Activated CD4-positive, alpha-beta T cell treated with anti-CD3 and anti-CD28 coated beads, Interleukin-2, amount 50 U/mL, for 24 hours (primary cell): ENCODE measurements around the gene EEFSEC.

ENCODE experiments used
- DNase-seq, 2 donors: peaks; one replicate each; pipeline ENCODE4 v3.0.0-alpha.2; 2020; ENCODE audit warnings: low read depth in 1 of 2, low spot score in 1 of 2

The EEFSEC gene

GRCh38 chr3:128182656-128183055 lies 29.4 kb downstream of the EEFSEC start:
- DNase-seq, result no peak

GRCh38 chr3:128185630-128186447 lies 32.6 kb downstream of the EEFSEC start:
- DNase-seq, result no peak

GRCh38 chr3:128187495-128187894 lies 34.2 kb downstream of the EEFSEC start:
- DNase-seq, result no peak

- no peak for DNase-seq
Observed at GRCh38 chr3:128188326-128188725, 35.0 kb downstream of the EEFSEC start.

GRCh38 chr3:128188956-128189355 lies 35.7 kb downstream of the EEFSEC start:
- no peak for DNase-seq

- DNase-seq, result no peak
Observed at GRCh38 chr3:128190501-128190900, 37.2 kb downstream of the EEFSEC start.

GRCh38 chr3:128192131-128192530 lies 38.9 kb downstream of the EEFSEC start:
- no peak for DNase-seq

GRCh38 chr3:128193168-128193567 lies 39.9 kb downstream of the EEFSEC start:
- no peak for DNase-seq

- DNase-seq, result no peak
Observed at GRCh38 chr3:128194843-128195242, 41.6 kb downstream of the EEFSEC start.

- DNase-seq, result no peak
Observed at GRCh38 chr3:128195369-128195768, 42.1 kb downstream of the EEFSEC start.

- no peak for DNase-seq
Observed at GRCh38 chr3:128195802-128196201, 42.5 kb downstream of the EEFSEC start.

GRCh38 chr3:128196647-128197046 lies 43.4 kb downstream of the EEFSEC start:
- no peak for DNase-seq

GRCh38 chr3:128197855-128198254 lies 44.6 kb downstream of the EEFSEC start:
- DNase-seq, result no peak

- DNase-seq, result no peak
Observed at GRCh38 chr3:128198313-128198712, 45.0 kb downstream of the EEFSEC start.

GRCh38 chr3:128199110-128199509 lies 45.8 kb downstream of the EEFSEC start:
- no peak for DNase-seq

GRCh38 chr3:128201158-128201755 lies 48.0 kb downstream of the EEFSEC start:
- DNase-seq, result no peak

- DNase-seq, result no peak
Observed at GRCh38 chr3:128203169-128203568, 49.9 kb downstream of the EEFSEC start.

GRCh38 chr3:128205558-128206145 lies 52.4 kb downstream of the EEFSEC start:
- DNase-seq, result no peak

- no peak for DNase-seq
Observed at GRCh38 chr3:128207951-128208350, 54.7 kb downstream of the EEFSEC start.

- no peak for DNase-seq
Observed at GRCh38 chr3:128210711-128211110, 57.4 kb downstream of the EEFSEC start.

GRCh38 chr3:128214056-128214455 lies 60.8 kb downstream of the EEFSEC start:
- DNase-seq, result no peak

GRCh38 chr3:128215290-128215689 lies 62.0 kb downstream of the EEFSEC start:
- no peak for DNase-seq
